NCI-H2029 treated with DMSO at 0.1 percent for 48 hours (cell line): ENCODE measurements around the gene DNTT.

ENCODE experiments used
- DNase-seq: peaks from one replicate; lab custom pipeline; 2025; lab: John Stamatoyannopoulos, UW

The DNTT gene

GRCh38 chr10:96304230-96304629, at the start of gene DNTT:
DNTT (plus strand) TSS chr10:96304434; CDS start chr10:96304498, 64 bp downstream.
- no peak for DNase-seq

DNA sequence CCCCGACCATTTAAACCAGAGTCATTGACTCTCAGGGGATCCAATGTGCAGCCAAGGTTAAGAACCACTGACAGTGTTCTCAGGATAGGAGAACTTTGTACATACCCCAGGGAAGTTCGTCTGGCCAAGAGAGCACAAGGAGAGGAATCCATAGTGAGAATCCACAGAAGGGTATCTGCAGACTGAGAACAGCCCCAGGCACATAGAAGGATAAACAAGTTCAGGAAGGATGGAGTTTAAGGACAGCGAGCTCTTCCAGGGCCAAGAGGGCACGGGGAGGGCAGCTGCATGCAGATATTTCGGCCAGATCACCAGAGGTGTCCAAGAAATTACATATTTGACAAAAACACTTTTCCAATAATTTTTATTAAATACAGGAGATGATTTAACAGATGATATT, 49.3 kb upstream of the DNTT start:
- DNase-seq: no peak

DNA sequence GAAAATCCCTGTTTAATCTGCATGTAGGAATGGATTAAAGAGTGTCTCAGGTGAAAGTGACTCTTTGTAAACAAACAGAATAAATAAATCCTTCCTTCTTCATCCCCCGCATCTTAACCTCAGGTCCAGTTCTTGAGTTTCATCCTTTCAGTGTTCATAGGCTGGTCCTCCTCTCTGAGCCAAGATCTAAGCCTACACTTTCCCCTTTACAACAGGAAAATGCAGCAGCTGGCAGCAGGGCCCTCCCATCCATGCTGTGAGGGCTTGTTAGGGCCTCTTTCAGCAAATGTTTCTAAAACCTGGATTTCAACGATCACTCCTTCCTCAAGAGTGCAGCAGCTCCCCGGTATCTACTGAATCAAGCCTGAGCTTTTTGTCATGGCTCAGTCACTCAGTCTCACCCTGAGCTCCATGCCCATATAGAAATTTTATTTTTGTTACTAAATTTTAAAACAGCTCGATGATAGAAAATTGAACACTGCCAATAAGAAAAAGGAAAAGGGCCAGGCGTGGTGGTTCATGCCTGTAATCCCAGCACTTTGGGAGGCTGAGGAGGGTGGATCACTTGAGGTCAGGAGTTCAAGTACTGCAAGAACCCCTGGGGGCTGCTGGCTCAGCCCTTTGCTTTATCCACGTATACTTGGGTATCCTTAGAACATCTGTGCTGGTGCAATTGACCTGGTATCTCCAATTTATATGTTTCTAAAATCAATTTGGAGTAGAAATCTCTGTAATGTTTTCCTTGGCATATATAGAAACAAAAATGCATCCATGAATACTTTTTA, 48.5 kb upstream of the DNTT start:
- no peak for DNase-seq

GRCh38 chr10:96257944-96258343, 46.3 kb upstream of the DNTT start:
- no peak for DNase-seq

DNA sequence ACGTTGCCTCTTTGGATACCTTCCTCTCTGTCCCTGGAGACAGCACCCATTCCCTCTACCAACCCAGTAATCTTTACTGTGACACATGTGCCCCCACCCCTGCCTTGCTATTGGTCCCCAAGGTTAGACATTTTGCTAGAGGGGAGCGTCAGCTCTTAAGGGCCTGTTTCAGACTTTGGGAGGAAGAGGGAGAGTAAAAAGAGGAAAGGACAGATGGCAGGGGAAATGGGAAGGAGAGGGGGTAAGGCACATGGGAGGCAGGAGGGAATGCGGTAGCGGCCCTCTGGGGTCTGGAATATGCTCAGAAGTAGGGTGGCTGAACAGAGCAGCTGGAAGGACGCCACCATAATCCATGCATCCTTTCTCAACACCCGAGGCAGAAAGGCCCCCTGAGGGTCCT, 45.1 kb upstream of the DNTT start:
- DNase-seq: no peak

DNA sequence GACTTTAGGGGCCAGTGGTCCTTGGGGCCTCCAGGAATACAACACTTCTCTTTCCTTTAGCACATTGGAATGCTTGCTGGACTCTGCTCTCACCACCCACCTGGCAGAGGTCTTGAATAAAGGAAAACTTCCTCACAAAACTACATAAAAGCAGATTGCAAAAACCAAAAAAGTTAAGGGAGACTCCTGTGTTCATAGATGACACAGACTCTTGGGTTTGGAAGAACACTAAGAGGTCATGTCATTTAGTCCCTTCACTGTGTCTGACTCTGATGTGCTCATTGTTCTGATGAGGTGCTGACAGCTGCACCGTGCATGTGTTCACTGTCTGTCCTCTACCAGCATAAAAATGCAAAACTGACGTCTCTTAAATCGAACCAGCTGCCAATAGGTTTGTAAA, 44.2 kb upstream of the DNTT start:
- DNase-seq: no peak

DNA sequence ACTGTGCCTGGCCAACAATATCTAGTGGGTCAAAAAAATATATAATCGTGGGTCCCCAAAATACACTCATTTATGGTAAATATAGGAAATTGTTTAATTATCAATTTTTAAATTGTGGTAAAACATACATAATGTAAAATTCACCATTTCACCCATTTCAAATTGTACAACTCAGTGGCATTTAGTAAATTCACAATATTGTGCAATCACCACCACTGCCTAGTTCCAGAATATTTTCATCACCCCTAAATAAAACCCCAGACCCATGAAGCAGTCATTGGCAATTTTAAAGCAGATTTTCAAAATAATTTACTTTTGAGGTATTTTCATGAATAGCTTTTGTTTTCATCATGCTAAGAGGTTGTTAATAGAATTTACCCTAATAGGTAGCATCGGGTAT, 43.1 kb upstream of the DNTT start:
- no peak for DNase-seq

GRCh38 chr10:96261930-96262329, 42.3 kb upstream of the DNTT start:
- DNase-seq: no peak

GRCh38 chr10:96263176-96263575, 41.1 kb upstream of the DNTT start:
- peak; percentile 14 for DNase-seq

DNA sequence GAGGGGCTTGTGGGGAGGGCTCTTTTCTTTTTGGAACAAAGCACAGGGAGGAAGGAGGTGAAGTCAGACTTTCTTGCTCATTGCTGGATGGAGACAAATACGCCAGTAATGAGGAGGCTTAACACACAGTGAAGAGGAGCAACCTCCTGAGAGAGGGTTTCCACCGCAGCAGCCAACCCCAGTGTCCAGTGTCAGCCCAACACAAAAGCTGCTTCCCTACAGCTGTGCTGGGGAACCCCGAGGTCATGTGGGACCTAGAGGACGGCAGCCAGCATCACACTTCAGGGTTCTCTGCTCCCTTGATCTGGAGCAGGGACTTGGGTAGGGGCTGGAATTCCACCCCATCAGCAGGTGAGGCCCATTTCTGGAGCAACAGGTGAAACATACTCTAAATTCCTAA, 40.6 kb upstream of the DNTT start:
- DNase-seq: no peak

GRCh38 chr10:96264938-96265337, 39.3 kb upstream of the DNTT start:
- DNase-seq: no peak

GRCh38 chr10:96266118-96266770, 38.0 kb upstream of the DNTT start:
- DNase-seq: peak; percentile 2

DNA sequence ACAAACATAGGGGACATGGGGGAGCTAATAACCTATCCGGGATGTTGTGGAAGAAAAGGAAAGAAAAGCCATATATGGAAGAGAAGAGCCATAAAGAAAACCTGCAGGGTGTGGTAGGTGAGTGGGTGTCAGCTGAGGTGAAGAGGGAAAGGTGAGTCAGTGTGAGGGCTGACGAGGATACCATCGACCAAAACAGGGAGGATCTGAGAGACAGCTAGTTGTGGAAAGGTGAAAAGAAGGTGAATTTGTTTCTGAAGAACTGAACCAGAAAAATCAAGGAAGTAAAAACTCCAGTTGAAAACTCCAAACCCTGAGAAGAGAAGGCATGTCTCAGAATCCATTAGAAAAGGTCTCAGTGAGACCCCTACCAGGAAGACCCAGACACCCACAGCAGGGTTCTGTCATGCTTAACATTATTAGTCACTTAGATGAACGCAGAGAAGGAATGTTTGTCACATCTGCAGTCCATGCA, 37.0 kb upstream of the DNTT start:
- DNase-seq: no peak

- DNase-seq: no peak
Observed at GRCh38 chr10:96268341-96268909, 35.8 kb upstream of the DNTT start.

DNA sequence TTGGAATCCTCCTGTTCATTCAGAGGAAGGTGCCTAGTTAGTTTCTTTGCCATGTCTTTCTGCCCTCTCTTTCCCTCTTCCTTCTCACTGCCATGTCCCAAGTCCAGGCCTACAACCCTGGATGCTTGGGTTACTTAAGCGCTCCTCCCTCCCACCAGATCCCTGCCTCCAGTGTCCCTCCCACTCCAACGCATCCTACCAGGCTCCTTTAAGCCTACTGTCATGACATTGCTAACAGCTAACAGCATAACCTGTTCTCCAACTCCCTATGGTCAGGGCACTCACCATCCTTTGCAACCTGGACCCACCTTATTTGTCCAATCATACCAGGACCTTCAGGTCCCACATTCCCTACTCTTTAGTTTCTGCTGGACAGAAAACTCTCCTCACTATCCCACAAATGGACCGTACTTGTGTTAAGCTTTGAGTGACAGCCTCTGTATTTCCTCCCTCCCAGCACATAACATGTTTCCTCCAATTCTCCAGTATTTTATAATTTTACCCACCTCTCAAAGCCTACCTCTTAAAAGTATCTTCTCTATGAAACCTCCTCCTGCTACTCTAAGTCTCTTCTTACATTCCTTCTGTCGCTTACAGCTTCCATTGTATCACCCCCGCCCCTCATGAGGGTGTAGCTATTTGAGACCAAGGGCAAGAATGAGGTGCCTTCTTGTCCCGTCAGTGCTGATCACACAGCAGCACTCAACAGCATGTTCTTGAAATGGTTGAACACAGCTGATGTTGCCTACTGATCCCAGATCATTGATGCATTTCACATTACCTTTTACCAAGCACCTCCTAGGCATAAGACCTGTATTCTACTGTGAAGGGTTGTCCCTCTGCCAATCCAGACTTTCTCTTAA, 34.6 kb upstream of the DNTT start:
- no peak for DNase-seq

GRCh38 chr10:96270571-96270970, 33.7 kb upstream of the DNTT start:
- no peak for DNase-seq

- no peak for DNase-seq
Observed at GRCh38 chr10:96271016-96271815, 33.0 kb upstream of the DNTT start, which contains the start of gene BLNK. BLNK (minus strand) TSS chr10:96271569; CDS start chr10:96271398, 171 bp downstream.

- DNase-seq: no peak
Observed at GRCh38 chr10:96272316-96273280, 31.6 kb upstream of the DNTT start.

- no peak for DNase-seq
Observed at GRCh38 chr10:96275685-96276418, 28.4 kb upstream of the DNTT start.
